Neural cell (in vitro differentiated cells): ENCODE measurements around the gene C22orf42. TPM values are rescaled to one million over a fixed set of nuclear protein-coding genes. Genes with fewer than 3 reads are reported as not detected.
A peak's percentile ranks its signal among the peaks of the same experiment; 100 is the strongest.

Source experiments
- H2AFZ ChIP-seq: fragments of 200-600, 300-800 bp; sonication (generic), shearing (Covaris generic); 2 replicates; pipeline ENCODE4 v1.6.0; 2014; ENCODE audit warnings: low read depth, mild to moderate bottlenecking, antibody characterized with exemption, low read length, moderate library complexity
- H3F3A ChIP-seq: fragments of 200-600 bp; shearing (Covaris generic); 2 replicates; pipeline ENCODE4 v1.6.1; 2016; ENCODE audit warnings: mild to moderate bottlenecking, moderate library complexity, mixed read lengths, antibody characterized with exemption, low read length; ENCODE audit not compliant: insufficient read depth, poor library complexity, severe bottlenecking
- H3K27ac ChIP-seq: fragments of 200-600, 300-800 bp; sonication (generic), shearing (Covaris generic); 2 replicates; pipeline ENCODE4 v1.5.1; 2014; ENCODE audit warnings: mild to moderate bottlenecking, low read length, moderate library complexity
- H3K27me3 ChIP-seq: fragments of 300-800, 200-600 bp; sonication (generic), shearing (Covaris generic); 2 replicates; pipeline ENCODE4 v1.6.0; 2014; ENCODE audit warnings: mild to moderate bottlenecking, low read depth, low read length, moderate library complexity; ENCODE audit not compliant: insufficient read depth
- H3K36me3 ChIP-seq: fragments of 300-800, 200-600 bp; sonication (generic), shearing (Covaris generic); 2 replicates; pipeline ENCODE4 v1.5.1; 2014; ENCODE audit warnings: mild to moderate bottlenecking, antibody characterized with exemption, low read length, moderate library complexity; ENCODE audit not compliant: insufficient read depth
- H3K4me2 ChIP-seq: fragments of 300-800, 200-600 bp; sonication (generic), shearing (Covaris generic); 2 replicates; pipeline ENCODE4 v1.6.0; 2014; ENCODE audit warnings: mild to moderate bottlenecking, low read length
- H3K4me3 ChIP-seq: fragments of 300-800, 200-600 bp; sonication (generic), shearing (Covaris generic); 2 replicates; pipeline ENCODE4 v1.5.1; 2014; ENCODE audit warnings: mild to moderate bottlenecking, low read length, moderate library complexity
- H3K79me2 ChIP-seq: fragments of 200-600 bp; shearing (Covaris generic); replicated peaks from 2 replicates; pipeline ENCODE4 v1.6.0; 2014; ENCODE audit warnings: mild to moderate bottlenecking, low read length, moderate library complexity; ENCODE audit not compliant: insufficient read depth
- H3K9ac ChIP-seq: fragments of 300-800, 200-600 bp; sonication (generic), shearing (Covaris generic); 2 replicates; pipeline ENCODE4 v1.6.1; 2016; ENCODE audit warnings: mild to moderate bottlenecking, low read length, mixed read lengths
- H3K9me2 ChIP-seq: fragments of 200-600 bp; shearing (Covaris generic); 2 replicates; pipeline ENCODE4 v1.6.1; 2016; ENCODE audit warnings: mild to moderate bottlenecking, low read length, mixed read lengths; ENCODE audit not compliant: insufficient read depth
- H3K9me3 ChIP-seq: fragments of 200-600, 300-800 bp; sonication (generic), shearing (Covaris generic); 2 replicates; pipeline ENCODE4 v1.6.1; 2016; ENCODE audit warnings: mild to moderate bottlenecking, mixed run types, low read length, moderate library complexity, mixed read lengths
- H4K20me1 ChIP-seq: fragments of 200-600 bp; shearing (Covaris generic); 2 replicates; pipeline ENCODE4 v1.6.1; 2016; ENCODE audit warnings: mild to moderate bottlenecking, mixed run types; ENCODE audit not compliant: insufficient read depth
- EP300 ChIP-seq: fragments of 450-650 bp; conservative IDR thresholded peaks from 2 replicates; pipeline ENCODE4 v1.6.1; 2014; ENCODE audit warnings: antibody characterized with exemption, mild to moderate bottlenecking, moderate library complexity; ENCODE audit not compliant: poor library complexity, severe bottlenecking
- EZH2 ChIP-seq: fragments of 200-600, 300-800 bp; shearing (Covaris generic), sonication (generic); IDR thresholded peaks from 2 replicates; pipeline ENCODE4 v1.6.1; 2014; ENCODE audit warnings: antibody characterized with exemption, low read length, borderline replicate concordance, mild to moderate bottlenecking; ENCODE audit not compliant: insufficient read depth, poor library complexity, severe bottlenecking
- MXI1 ChIP-seq: fragments of 450-650 bp; conservative IDR thresholded peaks from 2 replicates; pipeline ENCODE4 v1.6.1; 2014; ENCODE audit warnings: antibody characterized with exemption, mild to moderate bottlenecking; ENCODE audit not compliant: poor library complexity, severe bottlenecking
- POLR2AphosphoS5 ChIP-seq: IDR thresholded peaks from 2 replicates; pipeline ENCODE4 v1.6.1; 2012
- RAD21 ChIP-seq: fragments of 450-650 bp; conservative IDR thresholded peaks from 2 replicates; pipeline ENCODE4 v1.6.1; 2014; ENCODE audit warnings: antibody characterized with exemption, mild to moderate bottlenecking, moderate library complexity
- SMC3 ChIP-seq: fragments of 450-650 bp; conservative IDR thresholded peaks from 2 replicates; pipeline ENCODE4 v1.6.1; 2014; ENCODE audit warnings: antibody characterized with exemption, mild to moderate bottlenecking, moderate library complexity; ENCODE audit not compliant: poor library complexity
- TAF1 ChIP-seq: IDR thresholded peaks from 2 replicates; pipeline ENCODE4 v1.6.1; 2012; ENCODE audit warnings: low read depth
- polyA plus RNA-seq: library from polyadenylated mRNA; depleted of rRNA; stranded (reverse); fragments of >200 nt; gene quantifications from 2 replicates; pipeline ENCODE4 v1.2.3, GENCODE V29; 2014
- TF ChIP-seq, protein P1 (sequence below): IDR thresholded peaks from 2 replicates; pipeline ENCODE4 v1.6.1; 2012; ENCODE audit warnings: borderline replicate concordance
- TF ChIP-seq, protein P2 (sequence below): fragments of 450-650 bp; IDR thresholded peaks from 2 replicates; pipeline ENCODE4 v1.5.1; 2014; ENCODE audit warnings: antibody characterized with exemption, mild to moderate bottlenecking, moderate library complexity; ENCODE audit not compliant: poor library complexity, severe bottlenecking

C22orf42 gene
- polyA plus RNA-seq, 1 donor from 2014 or later: 51.0 TPM

DNA sequence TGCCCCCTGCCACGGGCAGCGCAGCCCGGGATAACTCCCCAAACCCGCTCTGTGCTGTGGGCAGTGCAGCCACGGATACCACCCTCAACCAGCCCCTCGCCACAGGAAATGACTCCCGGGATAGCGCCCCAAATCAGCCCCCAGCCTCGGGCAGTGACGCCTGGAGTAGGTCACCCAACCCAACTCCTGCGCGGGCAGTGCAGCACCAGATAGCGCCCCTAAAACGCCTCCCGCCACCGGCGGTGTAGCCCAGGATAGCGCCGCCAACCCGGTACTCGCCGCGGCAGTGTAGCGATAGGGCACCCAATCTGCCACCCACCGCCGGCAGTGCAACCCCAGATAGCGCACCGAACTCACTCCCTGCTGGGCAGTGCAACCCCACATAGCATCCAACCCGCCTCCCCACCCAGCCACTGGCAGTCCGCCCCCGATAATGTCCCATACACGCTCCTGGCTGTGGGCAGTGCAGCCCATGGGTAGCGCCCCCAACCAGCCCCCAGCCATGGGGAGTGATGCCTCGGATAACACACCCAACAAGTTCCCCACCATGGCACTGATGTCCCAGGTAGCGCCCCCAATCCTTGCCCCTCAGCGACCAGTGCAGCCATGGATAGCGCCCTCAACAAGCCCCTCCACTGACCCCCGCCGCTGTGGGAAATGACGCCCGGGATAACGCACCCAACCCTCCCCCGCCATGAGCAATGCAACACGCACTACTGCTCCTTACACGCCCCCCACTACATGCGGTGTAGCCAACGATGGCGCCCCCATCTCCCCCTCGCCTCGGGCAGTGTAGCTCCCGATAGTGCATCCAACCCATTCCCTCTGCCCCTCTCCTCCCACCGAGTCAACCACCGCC is 44.3 kb upstream of the C22orf42 start:
- Histone ChIP-seq H3K36me3 (no peaks in the 10 kb centered on the region), H2AFZ (peak overlapping the region; percentile 63), H4K20me1 (no peaks in the 10 kb centered on the region), H3F3A (peaks cover 6% of the 10 kb centered on the region), H3K9ac (peak overlapping the region; percentile 84), H3K79me2 (no peaks in the 10 kb centered on the region), H3K4me3 (peak overlapping the region; percentile 81), H3K9me3 (no peaks in the 10 kb centered on the region), H3K9me2 (no peaks in the 10 kb centered on the region), H3K4me2 (peak overlapping the region; percentile 75), H3K27me3 (peaks cover 27% of the 10 kb centered on the region), H3K27ac (peak overlapping the region; percentile 92)
- no peak for TF ChIP-seq RAD21
- no peak for TF ChIP-seq SMC3
- TF ChIP-seq, protein P1, sequence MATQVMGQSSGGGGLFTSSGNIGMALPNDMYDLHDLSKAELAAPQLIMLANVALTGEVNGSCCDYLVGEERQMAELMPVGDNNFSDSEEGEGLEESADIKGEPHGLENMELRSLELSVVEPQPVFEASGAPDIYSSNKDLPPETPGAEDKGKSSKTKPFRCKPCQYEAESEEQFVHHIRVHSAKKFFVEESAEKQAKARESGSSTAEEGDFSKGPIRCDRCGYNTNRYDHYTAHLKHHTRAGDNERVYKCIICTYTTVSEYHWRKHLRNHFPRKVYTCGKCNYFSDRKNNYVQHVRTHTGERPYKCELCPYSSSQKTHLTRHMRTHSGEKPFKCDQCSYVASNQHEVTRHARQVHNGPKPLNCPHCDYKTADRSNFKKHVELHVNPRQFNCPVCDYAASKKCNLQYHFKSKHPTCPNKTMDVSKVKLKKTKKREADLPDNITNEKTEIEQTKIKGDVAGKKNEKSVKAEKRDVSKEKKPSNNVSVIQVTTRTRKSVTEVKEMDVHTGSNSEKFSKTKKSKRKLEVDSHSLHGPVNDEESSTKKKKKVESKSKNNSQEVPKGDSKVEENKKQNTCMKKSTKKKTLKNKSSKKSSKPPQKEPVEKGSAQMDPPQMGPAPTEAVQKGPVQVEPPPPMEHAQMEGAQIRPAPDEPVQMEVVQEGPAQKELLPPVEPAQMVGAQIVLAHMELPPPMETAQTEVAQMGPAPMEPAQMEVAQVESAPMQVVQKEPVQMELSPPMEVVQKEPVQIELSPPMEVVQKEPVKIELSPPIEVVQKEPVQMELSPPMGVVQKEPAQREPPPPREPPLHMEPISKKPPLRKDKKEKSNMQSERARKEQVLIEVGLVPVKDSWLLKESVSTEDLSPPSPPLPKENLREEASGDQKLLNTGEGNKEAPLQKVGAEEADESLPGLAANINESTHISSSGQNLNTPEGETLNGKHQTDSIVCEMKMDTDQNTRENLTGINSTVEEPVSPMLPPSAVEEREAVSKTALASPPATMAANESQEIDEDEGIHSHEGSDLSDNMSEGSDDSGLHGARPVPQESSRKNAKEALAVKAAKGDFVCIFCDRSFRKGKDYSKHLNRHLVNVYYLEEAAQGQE: no peak
- TF ChIP-seq TAF1: no peak
- no peak for TF ChIP-seq MXI1
- no peak for TF ChIP-seq EP300
- TF ChIP-seq POLR2AphosphoS5: no peak
- TF ChIP-seq EZH2: no peak
- TF ChIP-seq, protein P2, sequence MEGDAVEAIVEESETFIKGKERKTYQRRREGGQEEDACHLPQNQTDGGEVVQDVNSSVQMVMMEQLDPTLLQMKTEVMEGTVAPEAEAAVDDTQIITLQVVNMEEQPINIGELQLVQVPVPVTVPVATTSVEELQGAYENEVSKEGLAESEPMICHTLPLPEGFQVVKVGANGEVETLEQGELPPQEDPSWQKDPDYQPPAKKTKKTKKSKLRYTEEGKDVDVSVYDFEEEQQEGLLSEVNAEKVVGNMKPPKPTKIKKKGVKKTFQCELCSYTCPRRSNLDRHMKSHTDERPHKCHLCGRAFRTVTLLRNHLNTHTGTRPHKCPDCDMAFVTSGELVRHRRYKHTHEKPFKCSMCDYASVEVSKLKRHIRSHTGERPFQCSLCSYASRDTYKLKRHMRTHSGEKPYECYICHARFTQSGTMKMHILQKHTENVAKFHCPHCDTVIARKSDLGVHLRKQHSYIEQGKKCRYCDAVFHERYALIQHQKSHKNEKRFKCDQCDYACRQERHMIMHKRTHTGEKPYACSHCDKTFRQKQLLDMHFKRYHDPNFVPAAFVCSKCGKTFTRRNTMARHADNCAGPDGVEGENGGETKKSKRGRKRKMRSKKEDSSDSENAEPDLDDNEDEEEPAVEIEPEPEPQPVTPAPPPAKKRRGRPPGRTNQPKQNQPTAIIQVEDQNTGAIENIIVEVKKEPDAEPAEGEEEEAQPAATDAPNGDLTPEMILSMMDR: no peak

DNA sequence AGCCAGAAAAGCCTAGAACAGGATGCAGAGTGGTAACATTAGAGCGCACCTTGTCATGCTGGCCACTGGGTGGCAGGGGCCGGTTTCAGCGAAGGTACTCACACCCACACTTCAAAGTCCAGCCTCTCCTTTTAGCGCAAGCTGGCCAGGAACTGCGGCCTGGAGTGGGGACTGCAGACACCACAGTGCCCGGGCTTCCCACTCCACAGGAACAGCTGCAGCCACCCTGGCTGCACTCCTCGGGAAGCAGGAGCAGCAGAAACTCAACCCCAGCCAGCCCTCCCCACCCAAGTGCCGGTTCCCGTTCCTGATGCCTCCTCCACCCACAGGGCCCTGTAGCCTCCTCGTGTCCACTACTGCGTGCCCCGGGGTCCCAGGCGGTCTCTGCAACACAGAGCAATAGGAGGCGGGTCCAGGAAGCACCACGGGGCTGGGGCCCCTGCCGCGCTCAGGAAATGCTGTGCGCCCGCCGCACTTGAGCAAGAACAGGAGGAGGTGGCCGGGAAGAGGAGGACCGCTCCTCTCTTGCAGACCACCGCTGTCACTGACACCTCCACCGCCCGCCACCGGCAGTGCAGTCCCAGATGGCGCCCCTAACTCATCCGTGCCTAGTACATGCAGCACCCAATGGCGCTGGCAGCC is 43.6 kb upstream of the C22orf42 start:
- Histone ChIP-seq H3K9ac (peak overlapping the region; percentile 84), H3K4me3 (peak overlapping the region; percentile 81), H3K36me3 (no peaks in the 10 kb centered on the region), H3K4me2 (peak overlapping the region; percentile 55), H3K27ac (no peak overlapping the region), H3K9me2 (no peaks in the 10 kb centered on the region), H3K27me3 (peaks cover 27% of the 10 kb centered on the region), H3F3A (peaks cover 6% of the 10 kb centered on the region), H3K79me2 (no peaks in the 10 kb centered on the region), H3K9me3 (no peaks in the 10 kb centered on the region), H2AFZ (no peak overlapping the region), H4K20me1 (no peaks in the 10 kb centered on the region)
- TF ChIP-seq, protein P2: peak; percentile 73
- TF ChIP-seq RAD21 (peak; percentile 65), SMC3 (peak; percentile 71), POLR2AphosphoS5 (no peak), EP300 (no peak), TAF1 (no peak), EZH2 (no peak), MXI1 (no peak)
